ENCODE results near the gene BANF1.

BANF1 gene

GRCh38 chr11:66017321-66017720 is 15.0 kb downstream of the BANF1 start:
- ATAC-seq = no peak
- TF ChIP-seq ZNF565 (CRISPR knock-in tag; conservative IDR thresholded peaks at IDR 0.05; ENCODE audit: low read depth) (no peak), PATZ1 (CRISPR knock-in tag; IDR thresholded peaks at IDR 0.05; ENCODE audit: borderline replicate concordance) (no peak), ZFP30 (CRISPR knock-in tag; IDR thresholded peaks at IDR 0.05) (no peak), ARNTL (CRISPR knock-in tag; IDR thresholded peaks at IDR 0.05; ENCODE audit: borderline replicate concordance, low read depth) (no peak), ISL1 (CRISPR knock-in tag; IDR thresholded peaks at IDR 0.05) (no peak), GLIS3 (CRISPR knock-in tag; IDR thresholded peaks at IDR 0.05) (no peak), PPARA (CRISPR knock-in tag; IDR thresholded peaks at IDR 0.05; ENCODE audit: borderline replicate concordance) (no peak), CSRNP3 (CRISPR knock-in tag; IDR thresholded peaks at IDR 0.05) (no peak), TCF4 (CRISPR knock-in tag; IDR thresholded peaks at IDR 0.05; ENCODE audit: borderline replicate concordance) (no peak), POU6F1 (CRISPR knock-in tag; IDR thresholded peaks at IDR 0.05; ENCODE audit: borderline replicate concordance, low read depth) (no peak)

GRCh38 chr11:66020212-66020611 is 17.9 kb downstream of the BANF1 start:
- TF ChIP-seq PATZ1 (CRISPR knock-in tag; IDR thresholded peaks at IDR 0.05; ENCODE audit: borderline replicate concordance) (no peak), ISL1 (CRISPR knock-in tag; IDR thresholded peaks at IDR 0.05) (no peak), ZNF565 (CRISPR knock-in tag; conservative IDR thresholded peaks at IDR 0.05; ENCODE audit: low read depth) (no peak), OSR1 (CRISPR knock-in tag; IDR thresholded peaks at IDR 0.05) (no peak), TSHZ2 (CRISPR knock-in tag; IDR thresholded peaks at IDR 0.05) (no peak), ZFP3 (CRISPR knock-in tag; IDR thresholded peaks at IDR 0.05) (no peak), TCF4 (CRISPR knock-in tag; IDR thresholded peaks at IDR 0.05; ENCODE audit: borderline replicate concordance) (no peak), ZNF70 (CRISPR knock-in tag; IDR thresholded peaks at IDR 0.05) (no peak), TOX (CRISPR knock-in tag; IDR thresholded peaks at IDR 0.05; ENCODE audit: borderline replicate concordance) (no peak), ESRRG (CRISPR knock-in tag; IDR thresholded peaks at IDR 0.05) (no peak)
- ATAC-seq = no peak

- TF ChIP-seq ZC3H10 (CRISPR knock-in tag; IDR thresholded peaks at IDR 0.05) = no peak
These were observed 18.5 kb downstream of the BANF1 start for GRCh38 chr11:66020618-66021357.

More at GRCh38 chr11:66020618-66021357, 18.5 kb downstream of the BANF1 start:
- ATAC-seq = peak; percentile 80
